ENCODE data around the gene TUBGCP6. TPM values are rescaled to one million over a fixed set of nuclear protein-coding genes. Genes with fewer than 3 reads are reported as not detected.

Gene TUBGCP6
- total RNA-seq, 4 donors from 2014 or later: 20.3 to 44.3 (median 32.2) TPM

DNA sequence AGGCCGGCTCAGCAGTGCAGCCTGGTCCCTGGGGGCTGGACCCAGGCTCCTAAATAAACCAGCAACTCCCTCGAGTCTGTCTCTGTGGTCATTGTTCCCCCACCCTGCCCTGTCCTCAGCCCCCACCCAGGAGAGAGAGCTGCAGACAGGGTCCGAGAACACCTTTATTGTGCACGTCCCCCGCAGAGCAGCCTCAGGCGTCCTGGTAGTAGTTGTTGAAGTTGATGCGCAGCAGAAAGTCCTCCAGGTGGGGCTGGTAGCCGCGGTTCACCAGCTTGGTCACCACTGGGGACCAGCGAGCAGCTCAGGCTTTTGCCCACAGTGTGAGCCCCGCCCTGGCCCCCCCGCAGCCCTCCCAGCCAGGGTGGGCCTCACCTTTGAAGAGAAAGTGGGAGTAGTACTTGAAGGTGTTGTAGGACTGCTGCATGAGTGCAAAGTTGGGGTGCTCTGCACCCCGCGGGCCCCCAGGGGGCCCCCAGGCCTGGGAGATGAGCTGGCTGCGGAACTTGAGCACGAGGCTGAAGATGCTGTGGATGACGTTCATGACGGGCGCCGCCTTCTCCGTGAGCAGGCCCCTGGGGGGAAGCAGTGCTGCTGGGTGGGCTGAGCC, 27.2 kb downstream of the TUBGCP6 start:
- Histone ChIP-seq H3K27ac (no peak overlapping the region), H3K4me3 (no peak overlapping the region), H3K4me1 (peaks cover 0 to 11% (median 4%) of the 10 kb centered on the region in 3 donors), H3K36me3 (peaks cover 49 to 98% (median 67%) of the 10 kb centered on the region in 3 donors), H3K27me3 (no peaks in the 10 kb centered on the region), H3K9me3 (no peaks in the 10 kb centered on the region)
- intact Hi-C loops (cut with DNase I): loop anchor here (10.0 kb wide), 1 partner anchor 293 kb away; no protein-coding TSS in a partner anchor
- no peak for DNase-seq
- TF ChIP-seq, protein P1, sequence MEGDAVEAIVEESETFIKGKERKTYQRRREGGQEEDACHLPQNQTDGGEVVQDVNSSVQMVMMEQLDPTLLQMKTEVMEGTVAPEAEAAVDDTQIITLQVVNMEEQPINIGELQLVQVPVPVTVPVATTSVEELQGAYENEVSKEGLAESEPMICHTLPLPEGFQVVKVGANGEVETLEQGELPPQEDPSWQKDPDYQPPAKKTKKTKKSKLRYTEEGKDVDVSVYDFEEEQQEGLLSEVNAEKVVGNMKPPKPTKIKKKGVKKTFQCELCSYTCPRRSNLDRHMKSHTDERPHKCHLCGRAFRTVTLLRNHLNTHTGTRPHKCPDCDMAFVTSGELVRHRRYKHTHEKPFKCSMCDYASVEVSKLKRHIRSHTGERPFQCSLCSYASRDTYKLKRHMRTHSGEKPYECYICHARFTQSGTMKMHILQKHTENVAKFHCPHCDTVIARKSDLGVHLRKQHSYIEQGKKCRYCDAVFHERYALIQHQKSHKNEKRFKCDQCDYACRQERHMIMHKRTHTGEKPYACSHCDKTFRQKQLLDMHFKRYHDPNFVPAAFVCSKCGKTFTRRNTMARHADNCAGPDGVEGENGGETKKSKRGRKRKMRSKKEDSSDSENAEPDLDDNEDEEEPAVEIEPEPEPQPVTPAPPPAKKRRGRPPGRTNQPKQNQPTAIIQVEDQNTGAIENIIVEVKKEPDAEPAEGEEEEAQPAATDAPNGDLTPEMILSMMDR (IDR thresholded peaks at IDR 0.05): no peak
- TF ChIP-seq POLR2A (IDR thresholded peaks at IDR 0.05): no peak
- 80 to 94% methylated on average over 2 to 3 of the region's 21 CpGs for WGBS, 2 donors

DNA sequence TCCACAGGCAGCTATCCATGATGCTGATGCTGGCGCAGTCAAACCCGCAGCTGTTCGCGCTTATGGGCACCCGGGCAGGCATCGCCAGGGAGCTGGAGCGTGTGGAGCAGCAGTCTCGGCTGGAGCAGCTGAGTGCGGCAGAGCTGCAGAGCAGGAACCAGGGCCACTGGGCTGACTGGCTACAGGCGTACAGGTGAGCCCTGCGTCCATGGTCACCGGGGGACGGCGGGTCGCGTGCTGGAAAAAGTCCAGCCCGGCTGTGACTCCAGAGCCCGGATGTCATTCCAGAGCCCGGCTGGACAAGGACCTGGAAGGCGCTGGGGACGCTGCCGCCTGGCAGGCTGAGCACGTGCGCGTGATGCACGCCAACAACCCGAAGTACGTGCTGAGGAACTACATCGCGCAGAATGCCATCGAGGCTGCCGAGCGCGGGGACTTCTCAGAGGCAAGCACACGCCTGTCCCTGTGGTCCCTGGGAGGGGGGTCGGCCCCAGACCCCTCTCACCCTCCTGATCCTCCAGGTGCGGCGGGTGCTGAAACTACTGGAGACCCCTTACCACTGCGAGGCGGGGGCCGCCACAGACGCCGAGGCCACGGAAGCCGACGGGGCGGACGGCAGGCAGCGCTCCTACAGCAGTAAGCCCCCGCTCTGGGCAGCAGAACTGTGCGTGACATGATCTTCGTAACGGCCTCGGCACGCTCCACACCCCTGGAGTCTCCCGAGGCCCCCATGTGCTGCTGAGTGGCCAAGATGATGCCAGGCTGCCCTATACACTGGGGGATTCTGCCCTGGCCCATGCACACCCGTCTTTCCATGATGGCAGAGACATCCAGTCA, 27.9 kb downstream of the TUBGCP6 start:
- 89 to 96% methylated on average over 20 to 22 of the region's 57 CpGs for WGBS, 2 donors
- Histone ChIP-seq H3K27ac (no peak overlapping the region), H3K9me3 (no peaks in the 10 kb centered on the region), H3K4me3 (no peak overlapping the region), H3K4me1 (peaks cover 0 to 11% (median 4%) of the 10 kb centered on the region in 3 donors), H3K36me3 (peaks cover 41 to 98% (median 65%) of the 10 kb centered on the region in 3 donors), H3K27me3 (no peaks in the 10 kb centered on the region)
- no peak for TF ChIP-seq POLR2A (IDR thresholded peaks at IDR 0.05)
- TF ChIP-seq, protein P1 (IDR thresholded peaks at IDR 0.05): no peak
- intact Hi-C loops (cut with DNase I): loop anchor here (10.0 kb wide), 1 partner anchor 292 kb away; no protein-coding TSS in a partner anchor
- no peak for DNase-seq

DNA sequence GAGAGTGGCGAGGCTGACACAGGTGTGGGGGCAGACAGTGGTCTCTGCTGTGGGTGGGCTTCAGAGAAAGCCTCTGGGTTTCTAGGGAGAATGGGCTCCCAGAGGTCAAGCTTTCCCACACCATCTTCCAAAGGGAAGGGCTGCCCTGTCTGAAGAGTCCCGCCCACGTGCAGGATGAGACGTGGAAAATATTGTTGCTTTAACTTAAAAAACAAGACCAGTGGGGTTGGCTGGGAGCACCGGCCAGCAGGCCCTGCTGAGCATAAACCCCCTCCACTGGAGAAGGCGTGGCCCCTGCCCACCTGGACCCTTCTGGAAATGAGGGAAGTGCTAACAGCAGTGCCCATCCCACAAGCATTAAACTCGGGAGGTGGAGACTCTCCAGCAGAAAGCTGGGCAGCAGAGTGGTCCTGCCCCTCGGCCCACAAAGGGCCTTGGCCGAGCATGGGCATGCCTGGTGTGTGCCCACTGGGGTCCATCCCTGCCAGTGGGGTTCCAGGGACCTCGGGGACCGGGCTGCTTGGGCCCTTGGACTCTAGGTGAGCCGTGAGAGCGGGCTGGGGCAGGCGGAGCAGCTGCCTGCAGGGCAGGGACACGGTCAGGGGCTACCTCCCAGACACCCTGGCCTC, 28.7 kb downstream of the TUBGCP6 start:
- DNase-seq: no peak
- no peak for TF ChIP-seq POLR2A (IDR thresholded peaks at IDR 0.05)
- TF ChIP-seq, protein P1 (IDR thresholded peaks at IDR 0.05): no peak
- H3K36me3 ChIP-seq: peaks cover 36 to 98% (median 57%) of the 10 kb centered on the region in 3 donors
- no peak overlapping the region for H3K27ac ChIP-seq
- intact Hi-C loops (cut with DNase I): loop anchor here (10.0 kb wide), 1 partner anchor 291 kb away; no protein-coding TSS in a partner anchor
- no peaks in the 10 kb centered on the region for H3K9me3 ChIP-seq
- peaks cover 0 to 11% (median 4%) of the 10 kb centered on the region in 3 donors for H3K4me1 ChIP-seq
- WGBS, 2 donors: 61 to 73% methylated on average over 2 to 3 of the region's 15 CpGs
- no peak overlapping the region for H3K4me3 ChIP-seq
- H3K27me3 ChIP-seq: no peaks in the 10 kb centered on the region

DNA sequence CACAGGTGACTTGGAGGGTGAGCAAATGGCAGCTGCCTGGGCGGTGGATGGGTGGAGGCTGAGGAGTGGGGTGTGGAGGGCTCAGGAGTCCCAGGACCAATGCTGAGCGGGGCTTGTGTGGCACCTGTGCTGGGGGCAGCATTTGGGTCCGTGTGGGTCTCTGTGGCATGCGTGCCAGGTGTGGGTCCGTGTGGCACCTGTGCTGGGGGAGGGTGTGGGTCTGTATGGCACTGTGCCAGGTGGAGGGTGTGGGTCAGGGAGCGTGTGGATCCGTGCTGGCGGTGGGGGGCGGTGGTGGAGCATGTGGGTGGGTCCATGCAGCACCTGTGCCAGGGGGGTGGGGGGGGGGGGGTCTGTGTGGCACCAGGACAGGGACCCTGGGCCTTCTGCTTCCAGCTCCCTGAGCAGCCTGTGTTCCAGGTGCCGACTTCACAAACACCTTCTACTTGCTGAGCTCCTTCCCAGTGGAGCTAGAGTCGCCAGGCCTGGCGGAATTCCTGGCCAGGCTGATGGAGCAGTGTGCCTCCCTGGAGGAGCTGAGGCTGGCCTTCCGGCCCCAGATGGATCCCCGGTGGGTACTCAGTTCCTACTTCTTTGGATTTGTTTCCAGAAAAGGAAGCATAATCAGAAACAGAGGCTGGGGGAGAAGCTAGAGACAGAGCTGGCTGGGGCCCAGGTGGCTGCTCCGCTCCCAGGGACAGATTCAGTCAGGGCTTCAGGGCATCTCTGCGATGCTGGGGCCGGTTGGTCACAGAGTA, 29.3 kb downstream of the TUBGCP6 start:
- Histone ChIP-seq H3K27ac (no peak overlapping the region), H3K36me3 (peaks cover 37 to 98% (median 59%) of the 10 kb centered on the region in 3 donors), H3K4me1 (peaks cover 0 to 15% (median 4%) of the 10 kb centered on the region in 3 donors), H3K4me3 (no peak overlapping the region), H3K9me3 (no peaks in the 10 kb centered on the region), H3K27me3 (no peaks in the 10 kb centered on the region)
- TF ChIP-seq POLR2A (IDR thresholded peaks at IDR 0.05): no peak
- TF ChIP-seq, protein P1 (IDR thresholded peaks at IDR 0.05): no peak
- 56 to 92% methylated on average over 2 to 10 of the region's 17 CpGs for WGBS, 2 donors
- intact Hi-C loops (cut with DNase I): loop anchor here (10.0 kb wide), 1 partner anchor 291 kb away; no protein-coding TSS in a partner anchor
- DNase-seq: no peak

All from esophagus squamous epithelium (tissue), 5 donors.